ENCODE results near the gene LPCAT4. TPM values are rescaled to one million over a fixed set of nuclear protein-coding genes. Genes with fewer than 3 reads are reported as not detected.

Gene LPCAT4
- total RNA-seq, 6 experiments from 2014 or later, result 26.7 to 42.6 (median 30.8) TPM

GRCh38 chr15:34361278-34361677 lies 5.7 kb downstream of the LPCAT4 start:
- Mint-ChIP-seq H3K9me3 (no peaks in the 10 kb centered on the region), H3K27me3 (ENCODE audit: insufficient read depth) (no peaks in the 10 kb centered on the region), H3K36me3 (ENCODE audit: low read depth) (peaks cover 9% of the 10 kb centered on the region; the same call in 1 of the 2 replicates), H3K27ac (no peak overlapping the region), H3K4me1 (ENCODE audit: low read depth) (peaks cover 18% of the 10 kb centered on the region), H3K4me3 (no peak overlapping the region)
- DNase-seq, result no peak
- no peak for TF ChIP-seq CTCF (IDR thresholded peaks at IDR 0.05)

GRCh38 chr15:34360298-34360697 lies 6.7 kb downstream of the LPCAT4 start:
- Mint-ChIP-seq H3K9me3 (no peaks in the 10 kb centered on the region), H3K27me3 (ENCODE audit: insufficient read depth) (no peaks in the 10 kb centered on the region), H3K36me3 (ENCODE audit: low read depth) (peaks cover 9% of the 10 kb centered on the region; the same call in 1 of the 2 replicates), H3K4me1 (ENCODE audit: low read depth) (peaks cover 9% of the 10 kb centered on the region), H3K27ac (no peak overlapping the region), H3K4me3 (no peak overlapping the region)
- peak; percentile 30 for DNase-seq
- no peak for TF ChIP-seq CTCF (IDR thresholded peaks at IDR 0.05)

- Mint-ChIP-seq H3K36me3 (ENCODE audit: low read depth) (peaks cover 14% of the 10 kb centered on the region), H3K9me3 (no peaks in the 10 kb centered on the region), H3K27ac (no peak overlapping the region), H3K4me1 (ENCODE audit: low read depth) (peaks cover 6% of the 10 kb centered on the region; the same call in 1 of the 2 replicates), H3K4me3 (no peak overlapping the region), H3K27me3 (ENCODE audit: insufficient read depth) (no peaks in the 10 kb centered on the region)
- no peak for DNase-seq
- TF ChIP-seq CTCF (IDR thresholded peaks at IDR 0.05), result no peak
Observed at GRCh38 chr15:34359416-34359815, 7.6 kb downstream of the LPCAT4 start.

GRCh38 chr15:34358948-34359347 lies 8.0 kb downstream of the LPCAT4 start:
- no peak for DNase-seq
- no peak for TF ChIP-seq CTCF (IDR thresholded peaks at IDR 0.05)
- H3K4me1 Mint-ChIP-seq (ENCODE audit: low read depth), result peaks cover 6% of the 10 kb centered on the region; the same call in 1 of the 2 replicates
- no peaks in the 10 kb centered on the region for H3K27me3 Mint-ChIP-seq (ENCODE audit: insufficient read depth)
- H3K9me3 Mint-ChIP-seq, result no peaks in the 10 kb centered on the region
- no peak overlapping the region for H3K4me3 Mint-ChIP-seq
- peaks cover 14% of the 10 kb centered on the region for H3K36me3 Mint-ChIP-seq (ENCODE audit: low read depth)
- no peak overlapping the region for H3K27ac Mint-ChIP-seq

- H3K27ac Mint-ChIP-seq, result no peak overlapping the region
- peaks cover 14% of the 10 kb centered on the region for H3K36me3 Mint-ChIP-seq (ENCODE audit: low read depth)
- DNase-seq, result peak; percentile 15
- peaks cover 6% of the 10 kb centered on the region; the same call in 1 of the 2 replicates for H3K4me1 Mint-ChIP-seq (ENCODE audit: low read depth)
- TF ChIP-seq CTCF (IDR thresholded peaks at IDR 0.05), result peak; percentile 48
- no peaks in the 10 kb centered on the region for H3K9me3 Mint-ChIP-seq
- no peak overlapping the region for H3K4me3 Mint-ChIP-seq
- H3K27me3 Mint-ChIP-seq (ENCODE audit: insufficient read depth), result no peaks in the 10 kb centered on the region
Observed at GRCh38 chr15:34358367-34358766, 8.6 kb downstream of the LPCAT4 start.

GRCh38 chr15:34357653-34358052 lies 9.3 kb downstream of the LPCAT4 start:
- Mint-ChIP-seq H3K9me3 (no peaks in the 10 kb centered on the region), H3K27ac (no peak overlapping the region), H3K4me3 (no peak overlapping the region), H3K36me3 (ENCODE audit: low read depth) (peaks cover 14% of the 10 kb centered on the region), H3K4me1 (ENCODE audit: low read depth) (peaks cover 6% of the 10 kb centered on the region; the same call in 1 of the 2 replicates), H3K27me3 (ENCODE audit: insufficient read depth) (no peaks in the 10 kb centered on the region)
- no peak for TF ChIP-seq CTCF (IDR thresholded peaks at IDR 0.05)
- no peak for DNase-seq
